Mesothelial cell of epicardium (in vitro differentiated cells): Measurements from ENCODE around the gene SGMS1. TPM values are rescaled to one million over a fixed set of nuclear protein-coding genes. Genes with fewer than 3 reads are reported as not detected.

Source experiments
- DNase-seq, 2 experiments: peaks; one replicate each; pipeline ENCODE4 v3.0.0; 2021; ENCODE audit warnings: low spot score in 2 of 2; ENCODE audit not compliant: unreplicated experiment in 2 of 2
- H3K27ac Mint-ChIP-seq: 2 replicates; pipeline ENCODE4 v1.8.0; 2021; ENCODE audit warnings: mixed read lengths
- H3K27me3 Mint-ChIP-seq: 2 replicates; pipeline ENCODE4 v1.8.0; 2021; ENCODE audit warnings: low read depth, mixed read lengths
- H3K36me3 Mint-ChIP-seq: 2 replicates; pipeline ENCODE4 v1.8.0; 2021; ENCODE audit warnings: mixed read lengths
- H3K4me1 Mint-ChIP-seq: 2 replicates; pipeline ENCODE4 v1.8.0; 2021; ENCODE audit warnings: mixed read lengths
- H3K4me3 Mint-ChIP-seq: 2 replicates; pipeline ENCODE4 v1.8.0; 2021; ENCODE audit warnings: mild to moderate bottlenecking, moderate library complexity, mixed read lengths
- H3K9me3 Mint-ChIP-seq: 2 replicates; pipeline ENCODE4 v1.8.0; 2021; ENCODE audit warnings: mixed read lengths
- total RNA-seq: library from RNA; stranded (reverse); gene quantifications from 3 replicates; pipeline ENCODE4 v1.2.1, GENCODE V29; 2021
- TF ChIP-seq, protein P1 (sequence below): fragments of 200-600 bp; sonication (generic); IDR thresholded peaks from one replicate; pipeline ENCODE4 v1.5.0; 2021; ENCODE audit warnings: antibody characterized with exemption; ENCODE audit not compliant: unreplicated experiment

SGMS1 gene
- total RNA-seq, 1 donor from 2014 or later: 14.9 TPM

DNA sequence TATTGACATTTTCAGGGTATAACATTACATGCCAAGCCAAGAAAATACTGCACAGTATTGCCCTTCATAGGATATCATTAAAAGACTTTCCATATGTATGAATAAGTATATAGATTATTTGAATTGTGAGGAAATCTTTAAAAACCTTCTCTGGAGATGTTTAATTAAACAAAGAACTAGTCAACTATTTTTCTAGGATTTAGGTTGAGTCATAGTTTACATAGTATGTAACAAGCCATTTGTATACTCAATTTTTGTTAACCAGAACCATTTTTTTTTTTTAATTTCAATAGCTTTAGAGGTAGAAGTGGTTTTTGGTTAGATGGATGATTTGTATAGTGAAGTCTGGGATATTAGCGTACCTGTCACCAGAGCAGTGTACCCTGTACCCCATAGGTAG is 221.3 kb downstream of the SGMS1 start:
- Mint-ChIP-seq H3K9me3 (no peaks in the 10 kb centered on the region), H3K36me3 (no peaks in the 10 kb centered on the region), H3K27ac (no peak overlapping the region), H3K4me1 (peaks cover 7% of the 10 kb centered on the region), H3K4me3 (no peak overlapping the region), H3K27me3 (no peaks in the 10 kb centered on the region)
- TF ChIP-seq, protein P1, sequence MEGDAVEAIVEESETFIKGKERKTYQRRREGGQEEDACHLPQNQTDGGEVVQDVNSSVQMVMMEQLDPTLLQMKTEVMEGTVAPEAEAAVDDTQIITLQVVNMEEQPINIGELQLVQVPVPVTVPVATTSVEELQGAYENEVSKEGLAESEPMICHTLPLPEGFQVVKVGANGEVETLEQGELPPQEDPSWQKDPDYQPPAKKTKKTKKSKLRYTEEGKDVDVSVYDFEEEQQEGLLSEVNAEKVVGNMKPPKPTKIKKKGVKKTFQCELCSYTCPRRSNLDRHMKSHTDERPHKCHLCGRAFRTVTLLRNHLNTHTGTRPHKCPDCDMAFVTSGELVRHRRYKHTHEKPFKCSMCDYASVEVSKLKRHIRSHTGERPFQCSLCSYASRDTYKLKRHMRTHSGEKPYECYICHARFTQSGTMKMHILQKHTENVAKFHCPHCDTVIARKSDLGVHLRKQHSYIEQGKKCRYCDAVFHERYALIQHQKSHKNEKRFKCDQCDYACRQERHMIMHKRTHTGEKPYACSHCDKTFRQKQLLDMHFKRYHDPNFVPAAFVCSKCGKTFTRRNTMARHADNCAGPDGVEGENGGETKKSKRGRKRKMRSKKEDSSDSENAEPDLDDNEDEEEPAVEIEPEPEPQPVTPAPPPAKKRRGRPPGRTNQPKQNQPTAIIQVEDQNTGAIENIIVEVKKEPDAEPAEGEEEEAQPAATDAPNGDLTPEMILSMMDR: no peak
- DNase-seq: no peak

DNA sequence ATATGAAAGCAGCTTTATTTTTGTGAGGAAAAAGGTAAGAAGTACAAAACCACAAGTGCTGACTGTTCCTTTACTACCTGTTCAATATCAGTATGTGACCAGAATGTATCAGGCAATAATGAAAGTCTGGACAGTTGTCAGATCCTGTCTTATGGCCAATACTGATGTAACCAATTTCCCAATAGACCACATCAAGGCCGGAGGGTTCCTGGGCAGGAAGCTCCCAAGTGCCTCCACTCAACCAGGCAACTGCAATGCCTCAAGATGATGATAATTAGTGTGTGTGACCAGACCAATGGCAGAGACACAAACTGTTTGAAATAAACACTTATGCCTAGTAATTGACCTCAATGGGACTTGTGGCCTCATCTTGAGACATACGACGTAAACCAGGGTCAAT is 223.1 kb downstream of the SGMS1 start:
- no peak overlapping the region for H3K4me3 Mint-ChIP-seq
- no peaks in the 10 kb centered on the region for H3K27me3 Mint-ChIP-seq
- no peak overlapping the region for H3K27ac Mint-ChIP-seq
- no peaks in the 10 kb centered on the region for H3K9me3 Mint-ChIP-seq
- peaks cover 7% of the 10 kb centered on the region for H3K4me1 Mint-ChIP-seq
- TF ChIP-seq, protein P1: no peak
- H3K36me3 Mint-ChIP-seq: no peaks in the 10 kb centered on the region
- DNase-seq: no peak

DNA sequence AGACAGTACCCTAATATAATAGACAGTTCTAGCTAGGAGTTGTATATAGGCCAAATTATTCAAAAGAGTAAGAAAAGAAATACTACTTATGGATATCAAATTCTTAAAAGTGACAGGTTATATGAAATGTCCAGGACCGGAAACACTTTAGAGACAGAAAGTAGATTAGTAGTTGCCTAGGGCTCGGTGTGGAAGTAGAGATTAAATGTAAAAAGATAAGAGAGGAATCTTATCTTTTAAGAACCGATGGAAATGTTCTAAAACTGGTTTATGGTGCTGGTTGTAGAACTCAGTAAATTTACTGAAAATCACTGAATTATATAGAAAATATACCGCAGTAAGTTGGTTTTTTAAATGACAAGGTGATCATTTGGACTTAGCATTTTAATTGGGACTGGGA is 224.9 kb downstream of the SGMS1 start:
- TF ChIP-seq, protein P1: no peak
- Mint-ChIP-seq H3K27me3 (no peaks in the 10 kb centered on the region), H3K9me3 (no peaks in the 10 kb centered on the region), H3K4me3 (no peak overlapping the region), H3K36me3 (no peaks in the 10 kb centered on the region), H3K4me1 (peaks cover 4% of the 10 kb centered on the region), H3K27ac (no peak overlapping the region)
- DNase-seq: no peak

DNA sequence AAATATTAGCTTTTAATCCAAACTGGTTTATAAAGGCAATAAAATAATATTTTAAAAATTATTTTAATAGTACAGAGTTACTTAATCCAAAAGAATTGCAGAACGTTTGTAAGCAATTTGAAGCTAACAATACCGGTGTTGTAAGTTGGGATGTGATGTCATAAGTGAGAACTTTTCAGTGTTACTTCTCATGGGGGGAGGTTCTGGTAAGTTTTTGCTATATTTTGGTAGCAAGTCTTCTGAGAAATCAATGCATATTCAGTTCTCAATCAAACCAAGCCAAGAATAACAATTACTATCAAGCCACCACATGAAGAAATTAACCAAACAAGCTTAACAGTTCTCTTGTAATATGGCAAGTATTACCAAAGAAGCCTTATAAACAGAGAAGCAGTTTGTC is 225.4 kb downstream of the SGMS1 start:
- peaks cover 4% of the 10 kb centered on the region for H3K4me1 Mint-ChIP-seq
- H3K27me3 Mint-ChIP-seq: no peaks in the 10 kb centered on the region
- H3K9me3 Mint-ChIP-seq: no peaks in the 10 kb centered on the region
- no peaks in the 10 kb centered on the region for H3K36me3 Mint-ChIP-seq
- H3K4me3 Mint-ChIP-seq: no peak overlapping the region
- no peak for DNase-seq
- H3K27ac Mint-ChIP-seq: no peak overlapping the region
- TF ChIP-seq, protein P1: no peak

DNA sequence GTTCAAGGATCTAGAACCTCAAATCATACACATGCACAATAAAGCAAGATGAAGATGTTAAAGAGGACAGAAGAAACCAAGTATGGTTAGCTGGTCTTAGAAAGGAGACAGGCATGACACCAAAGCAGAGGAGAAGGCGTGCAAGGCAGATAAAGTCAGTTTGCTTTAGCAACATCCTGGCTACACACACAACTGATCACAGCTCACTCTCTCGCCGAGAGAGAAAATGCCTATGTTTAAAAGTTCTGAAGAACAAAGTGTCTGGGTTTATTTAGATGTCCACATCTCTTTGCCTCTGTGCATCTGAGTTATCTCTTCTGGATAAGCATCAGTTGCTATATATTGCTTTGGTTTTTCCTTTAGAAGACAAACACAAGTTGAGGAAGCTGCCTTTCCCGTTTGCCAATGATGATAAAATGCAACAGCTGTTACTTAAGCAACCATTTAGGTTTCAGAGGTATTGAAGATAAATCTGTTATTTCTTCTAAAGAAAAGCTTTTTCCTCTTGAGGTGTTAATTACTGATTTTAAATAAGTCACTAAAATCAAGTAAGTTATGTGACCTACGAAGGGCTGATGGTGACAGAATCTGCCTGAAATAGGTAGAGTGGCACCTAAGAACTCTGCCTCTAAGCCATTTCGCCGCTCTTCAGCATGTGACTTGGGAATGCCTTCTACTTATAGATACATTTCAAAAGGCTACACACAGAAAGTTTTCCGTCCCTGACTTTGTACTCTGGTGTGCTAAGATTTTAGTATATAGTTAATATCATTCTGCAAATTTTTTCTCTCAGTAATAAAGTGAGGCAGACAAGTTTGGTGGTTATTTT is 226.2 kb downstream of the SGMS1 start:
- Mint-ChIP-seq H3K4me3 (no peak overlapping the region), H3K27me3 (no peaks in the 10 kb centered on the region), H3K4me1 (peaks cover 4% of the 10 kb centered on the region), H3K27ac (no peak overlapping the region), H3K36me3 (no peaks in the 10 kb centered on the region), H3K9me3 (no peaks in the 10 kb centered on the region)
- TF ChIP-seq, protein P1: no peak
- no peak for DNase-seq
